Smooth muscle cell (in vitro differentiated cells): Measurements from ENCODE around the gene HMGN4. TPM values are rescaled to one million over a fixed set of nuclear protein-coding genes. Genes with fewer than 3 reads are reported as not detected.

Experiments
- DNase-seq: peaks from one replicate; lab custom pipeline; 2025; ENCODE audit not compliant: unreplicated experiment; lab: John Stamatoyannopoulos, UW
- H2AFZ ChIP-seq: fragments of 200-600 bp; sonication (generic); 2 replicates; pipeline ENCODE4 v1.6.0; 2016; ENCODE audit warnings: antibody characterized with exemption, low read depth, mild to moderate bottlenecking
- H3F3A ChIP-seq: fragments of 200-600 bp; sonication (generic); 2 replicates; pipeline ENCODE4 v1.6.0; 2017; ENCODE audit warnings: antibody characterized with exemption, low read depth
- H3K27ac ChIP-seq: fragments of 200-600 bp; sonication (generic); 2 replicates; pipeline ENCODE4 v1.5.1; 2016; ENCODE audit warnings: low read depth, mild to moderate bottlenecking
- H3K27me3 ChIP-seq: fragments of 200-600 bp; sonication (generic); 2 replicates; pipeline ENCODE4 v1.6.1; 2016; ENCODE audit warnings: low read depth, mild to moderate bottlenecking
- H3K36me3 ChIP-seq: fragments of 200-600 bp; sonication (generic); 2 replicates; pipeline ENCODE4 v1.5.1; 2016; ENCODE audit warnings: low read depth
- H3K4me1 ChIP-seq: fragments of 200-600 bp; sonication (generic); 2 replicates; pipeline ENCODE4 v1.5.1; 2016; ENCODE audit warnings: low read depth
- H3K4me2 ChIP-seq: fragments of 200-600 bp; sonication (generic); 2 replicates; pipeline ENCODE4 v1.6.0; 2016; ENCODE audit warnings: mild to moderate bottlenecking
- H3K4me3 ChIP-seq: fragments of 200-600 bp; sonication (generic); 2 replicates; pipeline ENCODE4 v1.5.1; 2016; ENCODE audit warnings: mild to moderate bottlenecking
- H3K79me2 ChIP-seq: fragments of 200-600 bp; sonication (generic); 2 replicates; pipeline ENCODE4 v1.6.0; 2016; ENCODE audit warnings: low read depth, mild to moderate bottlenecking
- H3K9ac ChIP-seq: fragments of 200-600 bp; sonication (generic); 2 replicates; pipeline ENCODE4 v1.6.0; 2016; ENCODE audit warnings: low read depth
- H3K9me3 ChIP-seq: fragments of 200-600 bp; sonication (generic); replicated peaks from 2 replicates; pipeline ENCODE4 v1.5.1; 2016; ENCODE audit warnings: low read depth
- H4K20me1 ChIP-seq: fragments of 200-600 bp; sonication (generic); 2 replicates; pipeline ENCODE4 v1.6.0; 2016; ENCODE audit warnings: low read depth
- WGBS: methylation state at CpG from one replicate; pipeline ENCODE4 v1.1.7; 2016; ENCODE audit warnings: low lambda C conversion rate; 5-methylcytosine and 5-hydroxymethylcytosine counted together
- polyA plus RNA-seq: library from polyadenylated mRNA; unstranded; fragments of >200 nt; fragmentation: Nextera tagmentation; extraction: Ambion mirVana; gene quantifications from 2 replicates; pipeline ENCODE4 v1.2.1, GENCODE V29; 2016
- total RNA-seq: library from RNA; depleted of rRNA; stranded (reverse); fragments of >200 nt; gene quantifications from 2 replicates; pipeline ENCODE4 v1.2.3, GENCODE V29; 2014
- TF ChIP-seq, protein P1 (sequence below): fragments of 200-600 bp; sonication (generic); IDR thresholded peaks from 2 replicates; pipeline ENCODE4 v1.5.1; 2017; ENCODE audit warnings: borderline replicate concordance, mild to moderate bottlenecking, antibody characterized with exemption; ENCODE audit not compliant: insufficient read depth, poor library complexity, severe bottlenecking

The HMGN4 gene
- total and polyA plus RNA-seq, 2 experiments from 2014 or later: 39.4 to 53.6 TPM

DNA sequence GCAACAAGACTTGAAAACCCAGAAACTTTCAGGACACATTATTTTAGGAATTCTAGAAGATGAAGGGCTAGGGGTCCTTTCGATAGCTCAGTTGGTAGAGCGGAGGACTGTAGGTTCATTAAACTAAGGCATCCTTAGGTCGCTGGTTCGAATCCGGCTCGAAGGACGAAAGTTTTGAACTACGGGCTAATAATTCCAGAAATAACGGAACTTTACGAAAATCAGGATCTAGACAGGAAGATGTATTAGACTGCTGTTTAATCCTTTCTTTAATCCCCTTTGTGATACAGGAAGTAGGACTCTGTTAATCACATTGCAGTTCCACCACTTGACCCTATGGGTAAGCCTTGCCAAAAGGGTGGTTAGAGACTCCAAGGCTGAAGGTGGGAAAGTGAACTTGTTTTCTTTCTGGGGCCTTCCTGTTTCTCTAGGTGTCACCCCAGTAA lies 37.4 kb downstream of the HMGN4 start:
- H3K9me3 ChIP-seq: no peaks in the 10 kb centered on the region
- TF ChIP-seq, protein P1, sequence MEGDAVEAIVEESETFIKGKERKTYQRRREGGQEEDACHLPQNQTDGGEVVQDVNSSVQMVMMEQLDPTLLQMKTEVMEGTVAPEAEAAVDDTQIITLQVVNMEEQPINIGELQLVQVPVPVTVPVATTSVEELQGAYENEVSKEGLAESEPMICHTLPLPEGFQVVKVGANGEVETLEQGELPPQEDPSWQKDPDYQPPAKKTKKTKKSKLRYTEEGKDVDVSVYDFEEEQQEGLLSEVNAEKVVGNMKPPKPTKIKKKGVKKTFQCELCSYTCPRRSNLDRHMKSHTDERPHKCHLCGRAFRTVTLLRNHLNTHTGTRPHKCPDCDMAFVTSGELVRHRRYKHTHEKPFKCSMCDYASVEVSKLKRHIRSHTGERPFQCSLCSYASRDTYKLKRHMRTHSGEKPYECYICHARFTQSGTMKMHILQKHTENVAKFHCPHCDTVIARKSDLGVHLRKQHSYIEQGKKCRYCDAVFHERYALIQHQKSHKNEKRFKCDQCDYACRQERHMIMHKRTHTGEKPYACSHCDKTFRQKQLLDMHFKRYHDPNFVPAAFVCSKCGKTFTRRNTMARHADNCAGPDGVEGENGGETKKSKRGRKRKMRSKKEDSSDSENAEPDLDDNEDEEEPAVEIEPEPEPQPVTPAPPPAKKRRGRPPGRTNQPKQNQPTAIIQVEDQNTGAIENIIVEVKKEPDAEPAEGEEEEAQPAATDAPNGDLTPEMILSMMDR: no peak
- no peak overlapping the region for H3K4me2 ChIP-seq
- H3K27ac ChIP-seq: no peak overlapping the region
- 28% methylated on average over 10 of the region's 10 CpGs for WGBS
- DNase-seq: no peak
- no peaks in the 10 kb centered on the region for H3K79me2 ChIP-seq
- no peaks in the 10 kb centered on the region for H3K4me1 ChIP-seq
- peaks cover 6% of the 10 kb centered on the region for H3F3A ChIP-seq
- peak overlapping the region; percentile 75 for H2AFZ ChIP-seq
- no peak overlapping the region for H3K9ac ChIP-seq
- H3K4me3 ChIP-seq: no peak overlapping the region
- H4K20me1 ChIP-seq: no peaks in the 10 kb centered on the region
- no peaks in the 10 kb centered on the region for H3K36me3 ChIP-seq
- H3K27me3 ChIP-seq: no peaks in the 10 kb centered on the region

DNA sequence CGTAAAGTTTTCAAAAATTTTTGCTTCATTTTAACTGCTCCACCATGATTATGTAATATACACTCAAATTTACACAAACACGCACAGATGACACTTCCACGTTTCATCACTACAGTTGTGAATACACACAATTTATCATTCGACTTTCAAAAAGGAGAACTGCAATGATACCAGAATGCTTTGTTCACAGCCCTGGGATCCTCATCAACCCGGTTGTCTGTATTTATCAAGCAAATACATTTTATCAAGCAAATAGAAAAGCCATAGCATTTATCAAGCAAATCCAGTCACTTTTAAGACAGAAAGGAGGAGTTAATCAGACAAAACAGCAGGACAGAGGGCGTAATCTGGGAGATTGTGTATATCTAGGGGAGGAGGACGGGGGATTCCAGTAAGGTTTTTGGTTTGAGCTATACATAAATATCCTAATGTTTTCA lies 38.3 kb downstream of the HMGN4 start:
- Histone ChIP-seq H3K79me2 (no peaks in the 10 kb centered on the region), H3K9ac (no peak overlapping the region), H3K4me2 (peak overlapping the region; percentile 87), H3K4me3 (peak overlapping the region; percentile 53), H4K20me1 (no peaks in the 10 kb centered on the region), H3K4me1 (no peaks in the 10 kb centered on the region), H3K36me3 (no peaks in the 10 kb centered on the region), H3K9me3 (no peaks in the 10 kb centered on the region), H3F3A (peaks cover 6% of the 10 kb centered on the region), H2AFZ (peak overlapping the region; percentile 75), H3K27ac (no peak overlapping the region), H3K27me3 (no peaks in the 10 kb centered on the region)
- 47% methylated on average over 7 of the region's 7 CpGs for WGBS
- no peak for DNase-seq
- TF ChIP-seq, protein P1: no peak

DNA sequence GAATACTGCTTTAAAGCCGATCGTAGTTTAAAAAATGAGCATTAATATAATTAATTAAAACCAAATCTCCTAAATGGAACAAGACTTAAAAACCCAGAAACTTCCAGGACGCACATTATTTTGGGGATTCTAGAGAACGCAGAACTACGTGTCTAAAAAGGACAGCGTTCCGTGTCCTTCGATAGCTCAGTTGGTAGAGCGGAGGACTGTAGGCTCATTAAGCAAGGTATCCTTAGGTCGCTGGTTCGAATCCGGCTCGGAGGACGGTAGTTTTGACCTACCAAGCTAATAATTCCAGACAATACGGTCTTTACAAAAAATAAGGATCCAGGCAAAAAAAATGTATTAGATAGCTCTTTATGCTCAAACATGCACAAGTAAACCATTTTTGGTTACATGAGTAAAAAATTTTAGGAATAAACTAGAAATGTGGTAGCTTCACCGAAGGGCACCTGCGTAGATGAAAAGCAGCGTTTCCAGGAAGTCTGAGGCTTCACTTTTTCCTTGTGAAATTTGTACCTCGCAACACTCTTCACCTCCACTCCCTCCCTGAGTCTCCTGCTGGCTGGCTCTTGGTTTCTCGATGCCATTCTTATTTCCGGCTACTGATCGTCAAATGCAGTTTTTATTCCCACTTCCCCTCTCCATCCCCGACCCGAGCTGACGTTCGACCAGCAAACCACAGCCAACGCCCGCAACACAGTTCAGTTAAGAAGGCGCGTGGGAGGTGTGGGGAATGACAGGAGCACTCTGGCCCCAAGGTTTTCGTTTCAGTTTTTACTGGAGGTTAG lies 39.0 kb downstream of the HMGN4 start:
- TF ChIP-seq, protein P1: no peak
- Histone ChIP-seq H3K27ac (no peak overlapping the region), H3K4me1 (no peaks in the 10 kb centered on the region), H3K79me2 (no peaks in the 10 kb centered on the region), H2AFZ (peak overlapping the region; percentile 75), H3K4me3 (peak overlapping the region; percentile 53), H4K20me1 (no peaks in the 10 kb centered on the region), H3K9ac (no peak overlapping the region), H3K27me3 (peaks cover 5% of the 10 kb centered on the region), H3K9me3 (no peaks in the 10 kb centered on the region), H3K4me2 (peak overlapping the region; percentile 87), H3K36me3 (no peaks in the 10 kb centered on the region), H3F3A (peaks cover 3% of the 10 kb centered on the region)
- no peak for DNase-seq
- WGBS: 2% methylated on average over 31 of the region's 31 CpGs

DNA sequence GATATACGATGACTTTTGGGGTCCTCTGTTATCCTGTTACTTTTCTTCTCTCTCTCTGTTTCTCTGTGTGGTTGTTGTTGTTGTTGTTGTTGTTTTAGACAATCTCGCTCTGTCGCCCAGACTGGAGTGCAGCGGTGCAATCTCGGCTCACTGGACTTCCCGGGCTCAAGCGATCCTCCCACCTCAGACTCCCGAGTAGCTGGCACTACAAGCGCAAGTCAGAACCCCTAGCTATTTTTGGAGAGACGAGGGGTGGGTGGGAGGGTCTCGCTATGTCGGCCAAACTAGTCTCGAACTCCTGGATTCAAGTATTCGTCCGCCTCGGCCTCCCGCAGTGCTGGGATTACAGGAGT lies 39.5 kb downstream of the HMGN4 start:
- H3K4me1 ChIP-seq: no peaks in the 10 kb centered on the region
- peak overlapping the region; percentile 75 for H2AFZ ChIP-seq
- H3K36me3 ChIP-seq: no peaks in the 10 kb centered on the region
- H3K9ac ChIP-seq: no peak overlapping the region
- H3K27me3 ChIP-seq: peaks cover 5% of the 10 kb centered on the region
- no peaks in the 10 kb centered on the region for H3F3A ChIP-seq
- no peak overlapping the region for H3K27ac ChIP-seq
- no peaks in the 10 kb centered on the region for H3K9me3 ChIP-seq
- no peaks in the 10 kb centered on the region for H3K79me2 ChIP-seq
- H4K20me1 ChIP-seq: no peaks in the 10 kb centered on the region
- DNase-seq: no peak
- peak overlapping the region; percentile 53 for H3K4me3 ChIP-seq
- WGBS: 8% methylated on average over 17 of the region's 17 CpGs
- TF ChIP-seq, protein P1: no peak
- H3K4me2 ChIP-seq: peak overlapping the region; percentile 87
